ENCODE results near the gene PEX3. TPM values are rescaled to one million over a fixed set of nuclear protein-coding genes. Genes with fewer than 3 reads are reported as not detected.

Gene PEX3
- total RNA-seq, 4 donors from 2014 or later = 9.8 to 18.2 (median 12.3) TPM

DNA sequence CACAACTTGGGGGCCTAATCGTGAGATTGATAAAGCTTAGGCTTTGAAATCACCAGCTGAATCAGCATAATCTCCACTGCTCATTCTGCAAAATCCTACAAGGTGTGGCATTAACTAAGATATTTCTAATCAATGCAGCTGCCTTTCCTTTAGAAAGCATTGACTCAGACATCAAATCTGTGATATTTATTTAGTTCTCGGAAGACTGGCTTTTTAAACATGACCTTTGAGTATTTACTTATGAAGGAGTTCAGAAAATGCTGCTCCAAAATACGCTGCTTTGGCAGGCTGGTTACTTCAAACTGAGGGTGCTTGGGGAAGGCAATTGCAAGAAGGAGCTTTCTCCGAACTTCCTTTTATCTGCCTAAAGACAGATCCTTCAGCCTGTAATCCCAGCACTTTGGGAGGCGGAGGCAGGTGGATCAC lies 84.6 kb downstream of the PEX3 start:
- no peaks in the 10 kb centered on the region for H3K36me3 ChIP-seq
- DNase-seq = no peak
- peaks cover 7 to 18% (median 10%) of the 10 kb centered on the region in 3 donors for H3K27me3 ChIP-seq
- intact Hi-C loops (cut with DNase I; ENCODE audit: low total_unique reads) = no loop called here
- in situ Hi-C loops (cut with MboI; ENCODE audit: low sequenced_read_pairs in 4 of 4) = no loop called here
- TF ChIP-seq, protein P1, sequence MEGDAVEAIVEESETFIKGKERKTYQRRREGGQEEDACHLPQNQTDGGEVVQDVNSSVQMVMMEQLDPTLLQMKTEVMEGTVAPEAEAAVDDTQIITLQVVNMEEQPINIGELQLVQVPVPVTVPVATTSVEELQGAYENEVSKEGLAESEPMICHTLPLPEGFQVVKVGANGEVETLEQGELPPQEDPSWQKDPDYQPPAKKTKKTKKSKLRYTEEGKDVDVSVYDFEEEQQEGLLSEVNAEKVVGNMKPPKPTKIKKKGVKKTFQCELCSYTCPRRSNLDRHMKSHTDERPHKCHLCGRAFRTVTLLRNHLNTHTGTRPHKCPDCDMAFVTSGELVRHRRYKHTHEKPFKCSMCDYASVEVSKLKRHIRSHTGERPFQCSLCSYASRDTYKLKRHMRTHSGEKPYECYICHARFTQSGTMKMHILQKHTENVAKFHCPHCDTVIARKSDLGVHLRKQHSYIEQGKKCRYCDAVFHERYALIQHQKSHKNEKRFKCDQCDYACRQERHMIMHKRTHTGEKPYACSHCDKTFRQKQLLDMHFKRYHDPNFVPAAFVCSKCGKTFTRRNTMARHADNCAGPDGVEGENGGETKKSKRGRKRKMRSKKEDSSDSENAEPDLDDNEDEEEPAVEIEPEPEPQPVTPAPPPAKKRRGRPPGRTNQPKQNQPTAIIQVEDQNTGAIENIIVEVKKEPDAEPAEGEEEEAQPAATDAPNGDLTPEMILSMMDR (IDR thresholded peaks at IDR 0.05 in 4 of 5, conservative IDR thresholded peaks at IDR 0.05 in 1 of 5) = no peak
- TF ChIP-seq POLR2A (IDR thresholded peaks at IDR 0.05) = no peak
- no peaks in the 10 kb centered on the region for H3K9me3 ChIP-seq
- no peak overlapping the region for H3K4me3 ChIP-seq
- no peak overlapping the region for H3K27ac ChIP-seq
- peaks cover 5 to 7% of the 10 kb centered on the region in 2 donors for H3K4me1 ChIP-seq
- ATAC-seq = no peak

DNA sequence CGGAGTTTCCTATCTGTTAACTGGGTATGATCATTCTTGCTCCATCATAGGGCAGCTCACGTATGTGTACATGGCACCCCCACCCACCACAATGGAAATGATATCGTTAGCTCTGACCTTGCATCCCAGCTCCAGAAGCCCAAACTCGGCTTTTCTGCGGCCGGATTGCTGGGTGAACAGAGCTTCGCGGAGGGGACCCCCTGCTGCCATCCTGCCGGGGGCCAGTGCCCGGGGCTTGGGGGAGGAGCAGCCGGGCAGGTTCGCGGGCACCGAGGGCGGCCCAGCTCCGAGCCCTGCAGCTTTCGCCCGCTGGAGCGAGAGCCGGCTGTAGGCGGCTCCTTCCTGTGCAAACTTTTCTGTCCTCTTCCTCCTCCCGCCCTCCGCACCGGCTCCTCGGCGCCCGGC lies 85.9 kb downstream of the PEX3 start:
- peaks cover 5 to 7% of the 10 kb centered on the region in 2 donors for H3K4me1 ChIP-seq
- DNase-seq (no peak), ATAC-seq (peak in 1 of 2 donors; percentile 51)
- no peaks in the 10 kb centered on the region for H3K9me3 ChIP-seq
- no peak for TF ChIP-seq POLR2A (IDR thresholded peaks at IDR 0.05)
- TF ChIP-seq, protein P1 (IDR thresholded peaks at IDR 0.05 in 4 of 5, conservative IDR thresholded peaks at IDR 0.05 in 1 of 5) = no peak
- peak overlapping the region; percentile 37 to 58 (median 55) for H3K4me3 ChIP-seq
- no peaks in the 10 kb centered on the region for H3K36me3 ChIP-seq
- peaks cover 7 to 18% (median 13%) of the 10 kb centered on the region in 3 donors for H3K27me3 ChIP-seq
- intact Hi-C loops (cut with DNase I; ENCODE audit: low total_unique reads) = no loop called here
- no peak overlapping the region for H3K27ac ChIP-seq
- in situ Hi-C loops (cut with MboI; ENCODE audit: low sequenced_read_pairs in 4 of 4) = no loop called here

DNA sequence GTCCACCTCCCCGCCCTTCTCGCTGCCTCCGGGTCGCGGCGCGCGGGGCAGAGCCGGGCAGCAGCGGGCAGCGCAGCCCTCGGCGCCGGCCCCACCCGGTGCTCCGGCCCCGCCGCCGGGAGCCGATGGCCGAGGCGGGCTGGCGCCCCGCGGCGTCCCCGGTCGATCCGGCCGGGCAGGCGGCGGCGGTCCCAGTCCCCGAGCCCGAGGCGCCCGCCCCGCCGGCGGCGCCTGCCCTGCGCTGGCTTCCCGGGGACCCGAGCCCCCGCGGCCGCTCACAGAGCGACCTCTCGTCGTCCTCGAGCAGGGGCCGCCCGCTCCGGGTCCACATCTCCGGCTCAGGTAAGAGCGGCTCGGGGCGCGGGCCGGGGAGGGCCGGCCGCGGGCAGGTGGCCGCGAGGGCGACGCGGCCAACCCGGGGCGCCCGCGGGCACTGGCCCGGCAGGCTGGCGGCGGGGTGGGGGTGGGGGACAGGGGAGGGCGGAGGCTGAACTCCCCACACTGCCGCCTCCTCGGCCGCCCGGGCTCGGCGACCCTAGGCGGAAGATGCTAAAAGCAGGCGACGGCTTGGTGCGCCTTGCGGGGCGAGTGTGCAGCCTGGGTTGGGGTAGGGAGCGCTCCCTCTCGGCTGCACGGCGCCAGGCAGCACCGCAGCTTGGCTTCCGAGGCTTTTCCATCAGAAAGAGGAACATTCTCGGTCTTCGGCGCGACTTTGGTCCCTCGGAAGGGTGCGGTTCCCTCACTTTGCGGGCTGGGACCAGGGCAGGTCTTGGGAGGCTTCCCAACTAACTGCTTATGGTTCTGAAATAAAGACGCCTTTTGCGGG lies 86.5 kb downstream of the PEX3 start:
- intact Hi-C loops (cut with DNase I; ENCODE audit: low total_unique reads) = no loop called here

DNA sequence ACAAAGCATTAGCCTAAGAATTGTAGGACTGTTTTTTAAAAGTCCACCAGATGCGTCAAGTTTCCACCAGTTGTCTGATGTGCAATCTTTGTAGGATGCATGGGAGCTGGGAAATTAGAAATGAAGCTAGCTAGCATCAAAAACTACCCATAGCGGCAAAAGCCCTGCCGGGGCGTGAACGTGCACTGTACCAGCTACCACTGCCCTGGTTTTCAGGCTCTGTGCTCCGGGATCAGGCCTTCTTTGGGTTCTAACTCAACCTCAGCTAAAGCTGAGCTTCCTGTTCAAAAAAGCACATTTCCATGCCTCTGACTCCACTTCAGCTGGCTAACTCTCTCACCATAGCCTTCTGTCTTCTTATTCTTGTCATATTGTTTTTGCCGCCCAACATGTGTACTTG lies 87.8 kb downstream of the PEX3 start:
- H3K27ac ChIP-seq = no peak overlapping the region

More for the DNA sequence above, 86.5 kb downstream of the PEX3 start:
- Histone ChIP-seq H3K27ac (no peak overlapping the region), H3K9me3 (no peaks in the 10 kb centered on the region), H3K4me3 (peak overlapping the region; percentile 52 to 62 (median 58)), H3K36me3 (no peaks in the 10 kb centered on the region), H3K27me3 (peaks cover 7 to 18% (median 13%) of the 10 kb centered on the region in 3 donors), H3K4me1 (peaks cover 5 to 7% of the 10 kb centered on the region in 2 donors)
- DNase-seq = peak; percentile 16 to 17
- in situ Hi-C loops (cut with MboI; ENCODE audit: low sequenced_read_pairs in 4 of 4) = no loop called here
- TF ChIP-seq, protein P1 (IDR thresholded peaks at IDR 0.05 in 4 of 5, conservative IDR thresholded peaks at IDR 0.05 in 1 of 5) = peak in 2 of 5 experiments; percentile 24 to 29
- no peak for TF ChIP-seq POLR2A (IDR thresholded peaks at IDR 0.05)
- peak; percentile 61 to 68 for ATAC-seq

More for the DNA sequence above, 87.8 kb downstream of the PEX3 start:
- no peaks in the 10 kb centered on the region for H3K36me3 ChIP-seq
- ATAC-seq (no peak), DNase-seq (no peak)
- peaks cover 5 to 7% of the 10 kb centered on the region in 2 donors for H3K4me1 ChIP-seq
- no peak overlapping the region for H3K4me3 ChIP-seq
- no peaks in the 10 kb centered on the region for H3K9me3 ChIP-seq
- peaks cover 7 to 18% (median 13%) of the 10 kb centered on the region in 3 donors for H3K27me3 ChIP-seq
- intact Hi-C loops (cut with DNase I; ENCODE audit: low total_unique reads) = no loop called here
- TF ChIP-seq, protein P1 (IDR thresholded peaks at IDR 0.05 in 4 of 5, conservative IDR thresholded peaks at IDR 0.05 in 1 of 5) = no peak
- no peak for TF ChIP-seq POLR2A (IDR thresholded peaks at IDR 0.05)
- in situ Hi-C loops (cut with MboI; ENCODE audit: low sequenced_read_pairs in 4 of 4) = no loop called here

All from gastrocnemius medialis (tissue), 4 donors.